ENCODE data around the gene FAM83C. TPM values are rescaled to one million over a fixed set of nuclear protein-coding genes. Genes with fewer than 3 reads are reported as not detected.

FAM83C gene
- total RNA-seq, 4 donors from 2014 or later: not detected

DNA sequence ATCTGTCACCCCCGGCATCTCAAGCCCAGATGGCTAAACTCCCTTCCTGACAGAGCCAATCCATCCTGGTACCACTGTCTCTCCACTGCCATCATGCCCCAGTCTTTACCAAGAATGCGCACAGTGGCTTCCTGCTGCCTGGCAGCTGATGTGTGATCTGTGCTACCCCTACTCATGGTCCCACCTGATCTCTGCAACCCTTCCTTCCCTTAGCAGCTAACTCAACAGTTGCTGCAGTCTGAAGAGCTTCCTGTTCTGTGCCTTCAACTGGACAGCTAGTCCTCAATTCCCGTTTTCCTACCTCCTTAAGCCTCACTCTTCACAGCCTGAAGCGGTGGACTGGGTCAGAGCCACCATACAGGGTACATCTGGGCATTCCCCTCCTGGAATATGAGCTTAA is 7.6 kb upstream of the FAM83C start:
- Histone ChIP-seq H3K4me3 (no peak overlapping the region), H3K4me1 (peaks cover 0 to 10% (median 0%) of the 10 kb centered on the region in 4 donors)
- TF ChIP-seq POLR2A (IDR thresholded peaks at IDR 0.05) (no peak), CTCF (IDR thresholded peaks at IDR 0.05) (no peak)

DNA sequence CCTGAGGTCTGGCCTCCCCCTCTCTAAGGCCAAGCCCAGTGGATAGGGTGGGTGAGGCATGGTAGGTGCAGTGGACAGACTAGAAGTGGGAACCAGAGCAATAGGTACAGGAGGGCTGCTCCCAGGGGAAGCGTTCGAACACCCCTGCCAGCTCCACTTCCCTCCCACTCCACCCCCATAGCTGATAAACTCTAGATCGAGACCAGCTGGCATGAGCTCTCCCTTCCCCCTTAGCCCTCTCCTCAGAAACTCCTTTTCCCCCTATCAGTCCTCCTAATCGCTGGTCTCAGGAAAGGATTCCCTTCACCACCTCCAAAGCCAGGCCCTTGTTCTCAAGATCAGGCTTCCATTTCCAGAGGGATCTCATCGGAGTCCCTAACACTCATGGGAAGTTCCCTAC is 6.0 kb upstream of the FAM83C start:
- Histone ChIP-seq H3K27ac (no peak overlapping the region), H3K36me3 (no peaks in the 10 kb centered on the region), H3K27me3 (no peaks in the 10 kb centered on the region), H3K4me3 (no peak overlapping the region), H3K4me1 (no peaks in the 10 kb centered on the region), H3K9me3 (no peaks in the 10 kb centered on the region)
- no peak for DNase-seq
- TF ChIP-seq POLR2A (IDR thresholded peaks at IDR 0.05): no peak
- no peak for TF ChIP-seq CTCF (IDR thresholded peaks at IDR 0.05)

More for the DNA sequence above, 7.6 kb upstream of the FAM83C start:
- Histone ChIP-seq H3K27ac (no peak overlapping the region), H3K36me3 (no peaks in the 10 kb centered on the region), H3K27me3 (no peaks in the 10 kb centered on the region), H3K9me3 (no peaks in the 10 kb centered on the region)
- no peak for DNase-seq

DNA sequence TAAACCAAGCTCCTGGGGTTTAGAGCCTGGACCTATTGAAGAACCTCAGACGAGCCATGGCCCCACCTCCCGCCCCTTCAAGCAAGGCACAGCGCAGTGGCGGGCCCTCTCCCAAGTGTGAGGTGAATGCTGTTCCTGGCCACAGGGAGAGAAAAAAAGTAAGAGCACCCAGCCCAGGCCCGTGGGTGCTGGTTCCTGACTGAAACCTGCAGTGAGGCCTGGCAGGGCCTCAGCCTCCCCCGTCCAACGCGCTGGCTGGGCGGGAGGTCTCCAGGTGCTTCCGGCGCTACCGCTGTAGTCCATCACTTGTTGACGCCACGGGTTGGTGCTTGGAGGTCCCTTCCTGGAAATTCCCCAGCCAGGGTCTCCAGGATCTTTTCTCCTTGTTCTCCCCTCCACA is 5.5 kb upstream of the FAM83C start:
- H3K27me3 ChIP-seq: no peaks in the 10 kb centered on the region
- H3K27ac ChIP-seq: no peak overlapping the region
- TF ChIP-seq POLR2A (IDR thresholded peaks at IDR 0.05) (no peak), CTCF (IDR thresholded peaks at IDR 0.05) (no peak)
- no peak overlapping the region for H3K4me3 ChIP-seq
- H3K4me1 ChIP-seq: no peaks in the 10 kb centered on the region
- no peak for DNase-seq
- H3K36me3 ChIP-seq: no peaks in the 10 kb centered on the region
- no peaks in the 10 kb centered on the region for H3K9me3 ChIP-seq

DNA sequence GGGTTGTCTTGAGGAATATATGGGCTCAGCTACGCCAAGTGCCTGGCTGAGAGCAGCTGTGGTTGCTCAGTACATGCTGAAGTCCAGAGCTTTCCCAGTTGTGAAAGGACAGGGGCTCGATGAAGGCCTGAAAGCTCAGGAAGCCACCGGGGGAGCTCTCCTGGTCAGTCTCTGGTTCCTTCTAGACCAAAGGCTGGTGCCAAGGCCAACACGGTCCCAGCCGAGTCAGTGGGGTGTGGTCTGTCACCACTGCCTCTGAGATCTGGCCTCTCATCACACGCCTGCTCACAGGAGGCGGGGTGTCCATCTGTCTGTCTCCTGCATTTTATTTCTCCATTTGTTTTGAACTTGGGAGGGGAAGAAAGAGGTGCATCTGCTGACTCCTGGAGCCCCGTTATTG is 4.9 kb upstream of the FAM83C start:
- Histone ChIP-seq H3K36me3 (no peaks in the 10 kb centered on the region), H3K9me3 (no peaks in the 10 kb centered on the region), H3K4me1 (no peaks in the 10 kb centered on the region), H3K27ac (no peak overlapping the region), H3K27me3 (no peaks in the 10 kb centered on the region), H3K4me3 (no peak overlapping the region)
- no peak for DNase-seq
- TF ChIP-seq POLR2A (IDR thresholded peaks at IDR 0.05): no peak
- TF ChIP-seq CTCF (IDR thresholded peaks at IDR 0.05): no peak

GRCh38 chr20:35296101-35296554 is 3.9 kb upstream of the FAM83C start:
- Histone ChIP-seq H3K4me1 (no peaks in the 10 kb centered on the region), H3K36me3 (no peaks in the 10 kb centered on the region), H3K27ac (no peak overlapping the region), H3K4me3 (no peak overlapping the region), H3K9me3 (no peaks in the 10 kb centered on the region), H3K27me3 (no peaks in the 10 kb centered on the region)
- no peak for DNase-seq
- TF ChIP-seq CTCF (IDR thresholded peaks at IDR 0.05): no peak
- TF ChIP-seq POLR2A (IDR thresholded peaks at IDR 0.05): no peak

DNA sequence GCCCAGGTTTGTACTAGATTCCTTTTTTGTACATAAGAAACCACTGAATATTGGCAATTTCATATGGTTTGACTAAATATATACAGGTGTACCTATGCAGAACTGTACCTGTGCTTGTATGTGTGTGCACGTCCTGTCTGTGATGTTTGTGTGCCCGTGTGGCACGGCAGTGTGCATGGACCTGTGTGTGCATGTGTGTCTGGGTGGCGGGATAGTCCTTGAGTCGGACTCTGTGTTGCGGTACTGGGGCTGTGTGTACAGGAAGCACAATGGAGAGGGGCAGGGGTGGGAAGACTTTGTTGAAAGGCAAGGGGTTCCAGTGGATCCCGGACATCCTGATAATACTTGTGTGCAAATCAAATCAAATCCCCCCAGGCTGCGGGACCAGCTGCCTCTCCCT is 3.4 kb upstream of the FAM83C start:
- Histone ChIP-seq H3K36me3 (no peaks in the 10 kb centered on the region), H3K27ac (no peak overlapping the region)
- no peak for TF ChIP-seq POLR2A (IDR thresholded peaks at IDR 0.05)

More for the DNA sequence above, 3.4 kb upstream of the FAM83C start:
- no peaks in the 10 kb centered on the region for H3K9me3 ChIP-seq
- H3K4me3 ChIP-seq: no peak overlapping the region
- no peaks in the 10 kb centered on the region for H3K4me1 ChIP-seq
- no peaks in the 10 kb centered on the region for H3K27me3 ChIP-seq
- peak in 1 of 3 donors; percentile 21 for DNase-seq

Data from Peyer's patch (tissue), 4 donors.